ENCODE measurements around the gene MAP1B. TPM values are rescaled to one million over a fixed set of nuclear protein-coding genes. Genes with fewer than 3 reads are reported as not detected.
A peak's percentile ranks its signal among the peaks of the same experiment; 100 is the strongest.

The MAP1B gene
- total RNA-seq, 2 donors from 2014 or later: 87.9 to 93.3 TPM

- H3K27me3 Mint-ChIP-seq (ENCODE audit: insufficient read depth): no peaks in the 10 kb centered on the region
- peak overlapping the region; percentile 13 for H3K27ac ChIP-seq (ENCODE audit: low read depth, low read length)
- H3K27ac Mint-ChIP-seq: peak overlapping the region; percentile 27
- TF ChIP-seq CTCF (conservative IDR thresholded peaks at IDR 0.05): no peak
- no peak overlapping the region for H3K9ac ChIP-seq (ENCODE audit: extremely low read depth, low read length, poor library complexity, severe bottlenecking)
- WGBS, 2 experiments (ENCODE audit: insufficient coverage in 1 of 2, insufficient read length in 1 of 2): 85 to 89% methylated on average over 4 to 7 of the region's 7 CpGs
- no peak overlapping the region for H3K4me3 Mint-ChIP-seq
- peaks cover 8% of the 10 kb centered on the region for H3K36me3 ChIP-seq (ENCODE audit: control insufficient read depth, insufficient read depth, low read length)
- no peaks in the 10 kb centered on the region for H3K9me3 ChIP-seq (ENCODE audit: control insufficient read depth, low read length)
- no peak for DNase-seq
- no peaks in the 10 kb centered on the region for H3K9me3 Mint-ChIP-seq
- peaks cover 35% of the 10 kb centered on the region for H3K4me1 Mint-ChIP-seq
- no peaks in the 10 kb centered on the region for H3K27me3 ChIP-seq (ENCODE audit: control insufficient read depth, insufficient read depth, low read length, poor library complexity, severe bottlenecking)
- H3K4me1 ChIP-seq (ENCODE audit: control insufficient read depth, insufficient read depth, low read length): no peaks in the 10 kb centered on the region
- H3K4me3 ChIP-seq (ENCODE audit: low read length): no peak overlapping the region
- no peaks in the 10 kb centered on the region for H3K36me3 Mint-ChIP-seq (ENCODE audit: low read depth)
Measured at GRCh38 chr5:72242796-72243475, 135.7 kb downstream of the MAP1B start.

- Histone ChIP-seq H3K36me3 (ENCODE audit: control insufficient read depth, insufficient read depth, low read length) (peaks cover 6% of the 10 kb centered on the region), H3K27me3 (ENCODE audit: control insufficient read depth, insufficient read depth, low read length, poor library complexity, severe bottlenecking) (no peaks in the 10 kb centered on the region), H3K9me3 (ENCODE audit: control insufficient read depth, low read length) (no peaks in the 10 kb centered on the region), H3K9ac (ENCODE audit: extremely low read depth, low read length, poor library complexity, severe bottlenecking) (no peak overlapping the region), H3K4me1 (ENCODE audit: control insufficient read depth, insufficient read depth, low read length) (no peaks in the 10 kb centered on the region), H3K27ac (ENCODE audit: low read depth, low read length) (no peak overlapping the region), H3K4me3 (ENCODE audit: low read length) (no peak overlapping the region)
- H3K27ac Mint-ChIP-seq: no peak overlapping the region
- no peaks in the 10 kb centered on the region for H3K27me3 Mint-ChIP-seq (ENCODE audit: insufficient read depth)
- H3K4me1 Mint-ChIP-seq: peaks cover 28% of the 10 kb centered on the region
- 81% methylated on average over 2 of the region's 2 CpGs; no CpG with 5 or more reads in 1 of the 2 experiments for WGBS, 2 experiments (ENCODE audit: insufficient coverage in 1 of 2, insufficient read length in 1 of 2)
- no peaks in the 10 kb centered on the region for H3K9me3 Mint-ChIP-seq
- no peaks in the 10 kb centered on the region for H3K36me3 Mint-ChIP-seq (ENCODE audit: low read depth)
- DNase-seq: no peak
- no peak for TF ChIP-seq CTCF (conservative IDR thresholded peaks at IDR 0.05)
- no peak overlapping the region for H3K4me3 Mint-ChIP-seq
Measured at GRCh38 chr5:72243706-72244105, 136.4 kb downstream of the MAP1B start.

- peaks cover 6% of the 10 kb centered on the region for H3K36me3 ChIP-seq (ENCODE audit: control insufficient read depth, insufficient read depth, low read length)
- no peak overlapping the region for H3K27ac Mint-ChIP-seq
- H3K9ac ChIP-seq (ENCODE audit: extremely low read depth, low read length, poor library complexity, severe bottlenecking): no peak overlapping the region
- H3K27ac ChIP-seq (ENCODE audit: low read depth, low read length): no peak overlapping the region
- 96 to 100% methylated on average over 2 of the region's 2 CpGs for WGBS, 2 experiments (ENCODE audit: insufficient coverage in 1 of 2, insufficient read length in 1 of 2)
- no peaks in the 10 kb centered on the region for H3K9me3 Mint-ChIP-seq
- TF ChIP-seq CTCF (conservative IDR thresholded peaks at IDR 0.05): peak; percentile 69
- H3K4me1 ChIP-seq (ENCODE audit: control insufficient read depth, insufficient read depth, low read length): no peaks in the 10 kb centered on the region
- no peak overlapping the region for H3K4me3 ChIP-seq (ENCODE audit: low read length)
- DNase-seq: peak; percentile 69
- H3K4me3 Mint-ChIP-seq: no peak overlapping the region
- no peaks in the 10 kb centered on the region for H3K9me3 ChIP-seq (ENCODE audit: control insufficient read depth, low read length)
- H3K27me3 Mint-ChIP-seq (ENCODE audit: insufficient read depth): no peaks in the 10 kb centered on the region
- no peaks in the 10 kb centered on the region for H3K36me3 Mint-ChIP-seq (ENCODE audit: low read depth)
- H3K27me3 ChIP-seq (ENCODE audit: control insufficient read depth, insufficient read depth, low read length, poor library complexity, severe bottlenecking): no peaks in the 10 kb centered on the region
- peaks cover 21% of the 10 kb centered on the region for H3K4me1 Mint-ChIP-seq
Measured at GRCh38 chr5:72244862-72245371, 137.6 kb downstream of the MAP1B start.
